ENCODE data around the gene ADM5. TPM values are rescaled to one million over a fixed set of nuclear protein-coding genes. Genes with fewer than 3 reads are reported as not detected.

ADM5 gene
- total and polyA plus RNA-seq, 2 experiments from 2014 or later: 2.8 to 5.7 TPM

DNA sequence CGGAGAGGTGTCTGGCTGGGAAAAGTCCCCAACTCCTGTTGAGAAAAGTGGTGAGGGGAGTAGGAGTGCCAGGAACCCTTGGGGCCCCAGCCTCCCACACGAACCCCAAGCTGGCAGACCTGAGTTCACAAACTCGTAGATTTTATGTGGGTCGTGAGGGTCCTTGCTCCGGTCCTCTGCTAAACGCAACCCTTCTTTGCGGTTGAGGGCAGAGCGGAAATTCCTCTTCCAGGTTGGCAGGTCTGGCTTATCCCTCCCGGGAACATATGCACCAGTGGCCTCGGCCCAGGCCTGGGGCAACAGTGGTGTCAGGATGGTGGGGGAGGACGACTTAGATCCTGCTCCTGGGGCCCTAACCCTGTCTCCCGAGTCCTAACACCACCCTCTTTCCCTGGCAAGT is 26.2 kb upstream of the ADM5 start:
- peaks cover 36% of the 10 kb centered on the region for H3K79me2 ChIP-seq (replicated peaks; ENCODE audit: insufficient read depth)
- Mint-ChIP-seq H3K4me3 (peak overlapping the region; percentile 55), H3K27me3 (ENCODE audit: insufficient read depth, low read depth, poor library complexity) (peaks cover 29% of the 10 kb centered on the region), H3K27ac (no peak overlapping the region), H3K4me1 (peaks cover 17% of the 10 kb centered on the region), H3K9me3 (peaks cover 16% of the 10 kb centered on the region), H3K36me3 (ENCODE audit: low read depth) (peaks cover 58% of the 10 kb centered on the region)
- H3F3A ChIP-seq (replicated peaks; ENCODE audit: low read depth): peaks cover 29% of the 10 kb centered on the region
- peaks cover 22% of the 10 kb centered on the region for H4K20me1 ChIP-seq (replicated peaks; ENCODE audit: insufficient read depth)
- no peak for ATAC-seq
- TF ChIP-seq STAT1 (IDR thresholded peaks at IDR 0.05; ENCODE audit: unreplicated experiment) (no peak), CREB1 (CRISPR knock-in tag; IDR thresholded peaks at IDR 0.05; ENCODE audit: low read depth) (no peak)
- TF ChIP-seq, protein P1, sequence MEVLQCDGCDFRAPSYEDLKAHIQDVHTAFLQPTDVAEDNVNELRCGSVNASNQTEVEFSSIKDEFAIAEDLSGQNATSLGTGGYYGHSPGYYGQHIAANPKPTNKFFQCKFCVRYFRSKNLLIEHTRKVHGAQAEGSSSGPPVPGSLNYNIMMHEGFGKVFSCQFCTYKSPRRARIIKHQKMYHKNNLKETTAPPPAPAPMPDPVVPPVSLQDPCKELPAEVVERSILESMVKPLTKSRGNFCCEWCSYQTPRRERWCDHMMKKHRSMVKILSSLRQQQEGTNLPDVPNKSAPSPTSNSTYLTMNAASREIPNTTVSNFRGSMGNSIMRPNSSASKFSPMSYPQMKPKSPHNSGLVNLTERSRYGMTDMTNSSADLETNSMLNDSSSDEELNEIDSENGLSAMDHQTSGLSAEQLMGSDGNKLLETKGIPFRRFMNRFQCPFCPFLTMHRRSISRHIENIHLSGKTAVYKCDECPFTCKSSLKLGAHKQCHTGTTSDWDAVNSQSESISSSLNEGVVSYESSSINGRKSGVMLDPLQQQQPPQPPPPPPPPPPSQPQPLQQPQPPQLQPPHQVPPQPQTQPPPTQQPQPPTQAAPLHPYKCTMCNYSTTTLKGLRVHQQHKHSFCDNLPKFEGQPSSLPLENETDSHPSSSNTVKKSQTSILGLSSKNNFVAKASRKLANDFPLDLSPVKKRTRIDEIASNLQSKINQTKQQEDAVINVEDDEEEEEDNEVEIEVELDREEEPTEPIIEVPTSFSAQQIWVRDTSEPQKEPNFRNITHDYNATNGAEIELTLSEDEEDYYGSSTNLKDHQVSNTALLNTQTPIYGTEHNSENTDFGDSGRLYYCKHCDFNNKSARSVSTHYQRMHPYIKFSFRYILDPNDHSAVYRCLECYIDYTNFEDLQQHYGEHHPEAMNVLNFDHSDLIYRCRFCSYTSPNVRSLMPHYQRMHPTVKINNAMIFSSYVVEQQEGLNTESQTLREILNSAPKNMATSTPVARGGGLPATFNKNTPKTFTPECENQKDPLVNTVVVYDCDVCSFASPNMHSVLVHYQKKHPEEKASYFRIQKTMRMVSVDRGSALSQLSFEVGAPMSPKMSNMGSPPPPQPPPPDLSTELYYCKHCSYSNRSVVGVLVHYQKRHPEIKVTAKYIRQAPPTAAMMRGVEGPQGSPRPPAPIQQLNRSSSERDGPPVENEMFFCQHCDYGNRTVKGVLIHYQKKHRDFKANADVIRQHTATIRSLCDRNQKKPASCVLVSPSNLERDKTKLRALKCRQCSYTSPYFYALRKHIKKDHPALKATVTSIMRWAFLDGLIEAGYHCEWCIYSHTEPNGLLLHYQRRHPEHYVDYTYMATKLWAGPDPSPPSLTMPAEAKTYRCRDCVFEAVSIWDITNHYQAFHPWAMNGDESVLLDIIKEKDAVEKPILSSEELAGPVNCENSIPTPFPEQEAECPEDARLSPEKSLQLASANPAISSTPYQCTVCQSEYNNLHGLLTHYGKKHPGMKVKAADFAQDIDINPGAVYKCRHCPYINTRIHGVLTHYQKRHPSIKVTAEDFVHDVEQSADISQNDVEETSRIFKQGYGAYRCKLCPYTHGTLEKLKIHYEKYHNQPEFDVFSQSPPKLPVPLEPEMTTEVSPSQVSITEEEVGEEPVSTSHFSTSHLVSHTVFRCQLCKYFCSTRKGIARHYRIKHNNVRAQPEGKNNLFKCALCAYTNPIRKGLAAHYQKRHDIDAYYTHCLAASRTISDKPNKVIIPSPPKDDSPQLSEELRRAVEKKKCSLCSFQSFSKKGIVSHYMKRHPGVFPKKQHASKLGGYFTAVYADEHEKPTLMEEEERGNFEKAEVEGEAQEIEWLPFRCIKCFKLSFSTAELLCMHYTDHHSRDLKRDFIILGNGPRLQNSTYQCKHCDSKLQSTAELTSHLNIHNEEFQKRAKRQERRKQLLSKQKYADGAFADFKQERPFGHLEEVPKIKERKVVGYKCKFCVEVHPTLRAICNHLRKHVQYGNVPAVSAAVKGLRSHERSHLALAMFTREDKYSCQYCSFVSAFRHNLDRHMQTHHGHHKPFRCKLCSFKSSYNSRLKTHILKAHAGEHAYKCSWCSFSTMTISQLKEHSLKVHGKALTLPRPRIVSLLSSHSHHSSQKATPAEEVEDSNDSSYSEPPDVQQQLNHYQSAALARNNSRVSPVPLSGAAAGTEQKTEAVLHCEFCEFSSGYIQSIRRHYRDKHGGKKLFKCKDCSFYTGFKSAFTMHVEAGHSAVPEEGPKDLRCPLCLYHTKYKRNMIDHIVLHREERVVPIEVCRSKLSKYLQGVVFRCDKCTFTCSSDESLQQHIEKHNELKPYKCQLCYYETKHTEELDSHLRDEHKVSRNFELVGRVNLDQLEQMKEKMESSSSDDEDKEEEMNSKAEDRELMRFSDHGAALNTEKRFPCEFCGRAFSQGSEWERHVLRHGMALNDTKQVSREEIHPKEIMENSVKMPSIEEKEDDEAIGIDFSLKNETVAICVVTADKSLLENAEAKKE (CRISPR knock-in tag; IDR thresholded peaks at IDR 0.05): no peak
- TF ChIP-seq, protein P2, sequence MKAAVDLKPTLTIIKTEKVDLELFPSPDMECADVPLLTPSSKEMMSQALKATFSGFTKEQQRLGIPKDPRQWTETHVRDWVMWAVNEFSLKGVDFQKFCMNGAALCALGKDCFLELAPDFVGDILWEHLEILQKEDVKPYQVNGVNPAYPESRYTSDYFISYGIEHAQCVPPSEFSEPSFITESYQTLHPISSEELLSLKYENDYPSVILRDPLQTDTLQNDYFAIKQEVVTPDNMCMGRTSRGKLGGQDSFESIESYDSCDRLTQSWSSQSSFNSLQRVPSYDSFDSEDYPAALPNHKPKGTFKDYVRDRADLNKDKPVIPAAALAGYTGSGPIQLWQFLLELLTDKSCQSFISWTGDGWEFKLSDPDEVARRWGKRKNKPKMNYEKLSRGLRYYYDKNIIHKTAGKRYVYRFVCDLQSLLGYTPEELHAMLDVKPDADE (IDR thresholded peaks at IDR 0.05): no peak
- H3K4me1 ChIP-seq (ENCODE audit: insufficient read depth): peaks cover 9% of the 10 kb centered on the region
- H2AFZ ChIP-seq: no peak overlapping the region
- no peak overlapping the region; the same call in 1 of the 2 replicates for H3K4me3 ChIP-seq
- no peaks in the 10 kb centered on the region for H3K27me3 ChIP-seq (ENCODE audit: insufficient read depth)
- no peaks in the 10 kb centered on the region for H3K9me2 ChIP-seq (ENCODE audit: insufficient read depth)
- peaks cover 16% of the 10 kb centered on the region for H3K36me3 ChIP-seq (ENCODE audit: insufficient read depth)
- H3K4me2 ChIP-seq: peak overlapping the region; percentile 99; the same call in 1 of the 2 replicates
- 0 out of 2 replicates have a peak overlapping the region, but pooled peaks have one; percentile 88 for H3K27ac ChIP-seq (ENCODE audit: low read depth)
- DNase-seq (ENCODE audit: low spot score): no peak

All from GM23338 (cell line).